Fibroblast of mammary gland (primary cell): ENCODE results near the gene OSGEPL1.
A peak's percentile ranks its signal among the peaks of the same experiment; 100 is the strongest.

Experiments
- DNase-seq: peaks from one replicate; pipeline ENCODE4 v3.0.0-alpha.2; 2010; ENCODE audit warnings: low read depth
- H3K4me3 ChIP-seq: 2 replicates; pipeline ENCODE4 v1.5.1; 2011; ENCODE audit warnings: low read depth, mild to moderate bottlenecking, low read length, moderate library complexity; ENCODE audit not compliant: control insufficient read depth
- TF ChIP-seq, protein P1 (sequence below): conservative IDR thresholded peaks from 2 replicates; pipeline ENCODE4 v1.5.1; 2011; ENCODE audit warnings: low read depth, low read length, inconsistent platforms; ENCODE audit not compliant: control insufficient read depth, insufficient read depth

The OSGEPL1 gene

DNA sequence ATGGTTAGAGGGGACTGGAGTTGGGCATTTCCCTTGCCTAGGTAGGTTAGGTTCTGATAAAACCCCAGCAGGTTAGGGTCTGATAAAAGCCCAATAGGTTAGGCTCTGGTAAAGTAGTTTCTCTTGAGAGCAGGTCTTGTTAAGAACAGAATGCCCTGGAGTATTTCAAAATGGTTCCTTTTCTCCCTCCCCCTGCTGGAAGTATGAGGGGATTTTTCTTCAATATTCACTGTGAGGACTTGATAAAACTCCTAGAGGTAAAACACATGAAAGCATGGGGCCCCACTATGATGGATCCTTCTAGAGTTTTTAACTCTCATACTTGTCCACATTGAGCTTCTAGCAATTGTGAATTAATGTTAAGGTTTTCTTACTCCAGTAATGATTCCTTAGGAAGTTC, 60.5 kb downstream of the OSGEPL1 start:
- TF ChIP-seq, protein P1, sequence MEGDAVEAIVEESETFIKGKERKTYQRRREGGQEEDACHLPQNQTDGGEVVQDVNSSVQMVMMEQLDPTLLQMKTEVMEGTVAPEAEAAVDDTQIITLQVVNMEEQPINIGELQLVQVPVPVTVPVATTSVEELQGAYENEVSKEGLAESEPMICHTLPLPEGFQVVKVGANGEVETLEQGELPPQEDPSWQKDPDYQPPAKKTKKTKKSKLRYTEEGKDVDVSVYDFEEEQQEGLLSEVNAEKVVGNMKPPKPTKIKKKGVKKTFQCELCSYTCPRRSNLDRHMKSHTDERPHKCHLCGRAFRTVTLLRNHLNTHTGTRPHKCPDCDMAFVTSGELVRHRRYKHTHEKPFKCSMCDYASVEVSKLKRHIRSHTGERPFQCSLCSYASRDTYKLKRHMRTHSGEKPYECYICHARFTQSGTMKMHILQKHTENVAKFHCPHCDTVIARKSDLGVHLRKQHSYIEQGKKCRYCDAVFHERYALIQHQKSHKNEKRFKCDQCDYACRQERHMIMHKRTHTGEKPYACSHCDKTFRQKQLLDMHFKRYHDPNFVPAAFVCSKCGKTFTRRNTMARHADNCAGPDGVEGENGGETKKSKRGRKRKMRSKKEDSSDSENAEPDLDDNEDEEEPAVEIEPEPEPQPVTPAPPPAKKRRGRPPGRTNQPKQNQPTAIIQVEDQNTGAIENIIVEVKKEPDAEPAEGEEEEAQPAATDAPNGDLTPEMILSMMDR = no peak
- peak; percentile 11 for DNase-seq
- H3K4me3 ChIP-seq = no peak overlapping the region

DNA sequence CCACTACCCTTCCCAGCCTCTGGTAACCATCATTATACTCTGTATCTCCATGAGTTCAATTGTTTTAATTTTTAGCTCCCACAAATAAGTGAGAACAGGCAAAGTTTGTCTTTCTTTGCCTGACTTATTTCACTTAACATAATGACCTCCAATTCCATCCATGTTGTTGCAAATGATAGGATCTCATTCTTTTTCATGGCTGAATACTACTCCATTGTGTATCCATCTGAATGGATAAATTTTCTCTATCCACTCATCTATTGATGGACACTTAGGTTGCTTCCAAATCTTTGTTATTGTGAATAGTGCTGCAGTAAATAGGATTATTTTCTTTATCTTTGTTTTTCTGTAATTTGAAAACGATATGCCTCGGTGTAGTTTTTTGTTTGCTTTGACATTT, 61.9 kb downstream of the OSGEPL1 start:
- H3K4me3 ChIP-seq = no peak overlapping the region
- no peak for DNase-seq
- TF ChIP-seq, protein P1 = no peak

DNA sequence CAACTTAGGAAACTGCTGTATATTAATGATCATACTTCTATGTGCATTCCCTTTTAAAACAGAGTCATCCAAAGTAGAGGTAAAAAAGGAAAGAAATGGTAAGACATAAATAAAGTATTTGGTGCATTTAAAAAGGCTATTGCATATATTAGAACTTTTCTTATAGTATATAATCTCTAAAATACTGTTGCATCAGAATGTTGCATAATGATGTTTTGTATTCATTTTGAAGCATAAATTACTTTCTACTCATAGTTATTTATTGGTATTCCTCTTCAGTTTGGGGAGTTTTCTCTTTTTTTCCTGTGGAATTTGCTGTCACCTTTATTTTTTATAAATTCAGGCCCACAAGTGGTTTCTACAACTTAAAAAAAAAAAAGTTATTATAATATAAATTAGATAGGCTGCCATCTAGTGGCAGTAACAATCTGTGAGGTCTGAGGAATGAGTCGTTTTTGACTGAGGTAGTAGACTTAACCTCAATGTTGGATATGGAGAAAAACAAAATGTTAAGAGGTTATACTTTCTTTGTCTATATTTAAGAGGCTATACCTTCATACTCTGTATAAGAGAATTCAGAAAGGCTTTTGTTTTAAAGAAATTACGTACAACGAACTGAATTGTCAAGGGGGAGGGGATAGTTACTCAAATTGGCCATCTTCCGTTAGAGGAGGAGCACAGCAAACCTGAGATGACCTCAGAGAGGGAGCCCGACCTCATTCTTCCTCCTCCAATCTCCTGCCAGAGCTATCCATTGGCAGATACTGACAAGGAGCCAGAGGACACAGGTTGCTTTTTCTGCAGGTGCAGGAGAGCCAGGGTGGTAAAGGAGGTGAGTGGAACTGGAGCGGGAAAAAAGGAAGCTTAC, 64.3 kb downstream of the OSGEPL1 start:
- no peak overlapping the region for H3K4me3 ChIP-seq
- TF ChIP-seq, protein P1 = peak; percentile 50
- DNase-seq = peak; percentile 64
